Neural cell (in vitro differentiated cells): Measurements from ENCODE around the gene CHD6. TPM values are rescaled to one million over a fixed set of nuclear protein-coding genes. Genes with fewer than 3 reads are reported as not detected.

Experiments
- H2AFZ ChIP-seq: fragments of 200-600, 300-800 bp; sonication (generic), shearing (Covaris generic); 2 replicates; pipeline ENCODE4 v1.6.0; 2014; ENCODE audit warnings: low read depth, mild to moderate bottlenecking, antibody characterized with exemption, low read length, moderate library complexity
- H3F3A ChIP-seq: fragments of 200-600 bp; shearing (Covaris generic); 2 replicates; pipeline ENCODE4 v1.6.1; 2016; ENCODE audit warnings: mild to moderate bottlenecking, moderate library complexity, mixed read lengths, antibody characterized with exemption, low read length; ENCODE audit not compliant: insufficient read depth, poor library complexity, severe bottlenecking
- H3K27ac ChIP-seq: fragments of 200-600, 300-800 bp; sonication (generic), shearing (Covaris generic); 2 replicates; pipeline ENCODE4 v1.5.1; 2014; ENCODE audit warnings: mild to moderate bottlenecking, low read length, moderate library complexity
- H3K27me3 ChIP-seq: fragments of 300-800, 200-600 bp; sonication (generic), shearing (Covaris generic); 2 replicates; pipeline ENCODE4 v1.6.0; 2014; ENCODE audit warnings: mild to moderate bottlenecking, low read depth, low read length, moderate library complexity; ENCODE audit not compliant: insufficient read depth
- H3K36me3 ChIP-seq: fragments of 300-800, 200-600 bp; sonication (generic), shearing (Covaris generic); 2 replicates; pipeline ENCODE4 v1.5.1; 2014; ENCODE audit warnings: mild to moderate bottlenecking, antibody characterized with exemption, low read length, moderate library complexity; ENCODE audit not compliant: insufficient read depth
- H3K4me2 ChIP-seq: fragments of 300-800, 200-600 bp; sonication (generic), shearing (Covaris generic); 2 replicates; pipeline ENCODE4 v1.6.0; 2014; ENCODE audit warnings: mild to moderate bottlenecking, low read length
- H3K4me3 ChIP-seq: fragments of 300-800, 200-600 bp; sonication (generic), shearing (Covaris generic); 2 replicates; pipeline ENCODE4 v1.5.1; 2014; ENCODE audit warnings: mild to moderate bottlenecking, low read length, moderate library complexity
- H3K79me2 ChIP-seq: fragments of 200-600 bp; shearing (Covaris generic); replicated peaks from 2 replicates; pipeline ENCODE4 v1.6.0; 2014; ENCODE audit warnings: mild to moderate bottlenecking, low read length, moderate library complexity; ENCODE audit not compliant: insufficient read depth
- H3K9ac ChIP-seq: fragments of 300-800, 200-600 bp; sonication (generic), shearing (Covaris generic); 2 replicates; pipeline ENCODE4 v1.6.1; 2016; ENCODE audit warnings: mild to moderate bottlenecking, low read length, mixed read lengths
- H3K9me2 ChIP-seq: fragments of 200-600 bp; shearing (Covaris generic); 2 replicates; pipeline ENCODE4 v1.6.1; 2016; ENCODE audit warnings: mild to moderate bottlenecking, low read length, mixed read lengths; ENCODE audit not compliant: insufficient read depth
- H3K9me3 ChIP-seq: fragments of 200-600, 300-800 bp; sonication (generic), shearing (Covaris generic); 2 replicates; pipeline ENCODE4 v1.6.1; 2016; ENCODE audit warnings: mild to moderate bottlenecking, mixed run types, low read length, moderate library complexity, mixed read lengths
- H4K20me1 ChIP-seq: fragments of 200-600 bp; shearing (Covaris generic); 2 replicates; pipeline ENCODE4 v1.6.1; 2016; ENCODE audit warnings: mild to moderate bottlenecking, mixed run types; ENCODE audit not compliant: insufficient read depth
- EP300 ChIP-seq: fragments of 450-650 bp; conservative IDR thresholded peaks from 2 replicates; pipeline ENCODE4 v1.6.1; 2014; ENCODE audit warnings: antibody characterized with exemption, mild to moderate bottlenecking, moderate library complexity; ENCODE audit not compliant: poor library complexity, severe bottlenecking
- EZH2 ChIP-seq: fragments of 200-600, 300-800 bp; shearing (Covaris generic), sonication (generic); IDR thresholded peaks from 2 replicates; pipeline ENCODE4 v1.6.1; 2014; ENCODE audit warnings: antibody characterized with exemption, low read length, borderline replicate concordance, mild to moderate bottlenecking; ENCODE audit not compliant: insufficient read depth, poor library complexity, severe bottlenecking
- MXI1 ChIP-seq: fragments of 450-650 bp; conservative IDR thresholded peaks from 2 replicates; pipeline ENCODE4 v1.6.1; 2014; ENCODE audit warnings: antibody characterized with exemption, mild to moderate bottlenecking; ENCODE audit not compliant: poor library complexity, severe bottlenecking
- POLR2AphosphoS5 ChIP-seq: IDR thresholded peaks from 2 replicates; pipeline ENCODE4 v1.6.1; 2012
- RAD21 ChIP-seq: fragments of 450-650 bp; conservative IDR thresholded peaks from 2 replicates; pipeline ENCODE4 v1.6.1; 2014; ENCODE audit warnings: antibody characterized with exemption, mild to moderate bottlenecking, moderate library complexity
- SMC3 ChIP-seq: fragments of 450-650 bp; conservative IDR thresholded peaks from 2 replicates; pipeline ENCODE4 v1.6.1; 2014; ENCODE audit warnings: antibody characterized with exemption, mild to moderate bottlenecking, moderate library complexity; ENCODE audit not compliant: poor library complexity
- TAF1 ChIP-seq: IDR thresholded peaks from 2 replicates; pipeline ENCODE4 v1.6.1; 2012; ENCODE audit warnings: low read depth
- polyA plus RNA-seq: library from polyadenylated mRNA; depleted of rRNA; stranded (reverse); fragments of >200 nt; gene quantifications from 2 replicates; pipeline ENCODE4 v1.2.3, GENCODE V29; 2014
- TF ChIP-seq, protein P1 (sequence below): IDR thresholded peaks from 2 replicates; pipeline ENCODE4 v1.6.1; 2012; ENCODE audit warnings: borderline replicate concordance
- TF ChIP-seq, protein P2 (sequence below): fragments of 450-650 bp; IDR thresholded peaks from 2 replicates; pipeline ENCODE4 v1.5.1; 2014; ENCODE audit warnings: antibody characterized with exemption, mild to moderate bottlenecking, moderate library complexity; ENCODE audit not compliant: poor library complexity, severe bottlenecking

The CHD6 gene
- polyA plus RNA-seq, 1 donor from 2014 or later = 22.9 TPM

DNA sequence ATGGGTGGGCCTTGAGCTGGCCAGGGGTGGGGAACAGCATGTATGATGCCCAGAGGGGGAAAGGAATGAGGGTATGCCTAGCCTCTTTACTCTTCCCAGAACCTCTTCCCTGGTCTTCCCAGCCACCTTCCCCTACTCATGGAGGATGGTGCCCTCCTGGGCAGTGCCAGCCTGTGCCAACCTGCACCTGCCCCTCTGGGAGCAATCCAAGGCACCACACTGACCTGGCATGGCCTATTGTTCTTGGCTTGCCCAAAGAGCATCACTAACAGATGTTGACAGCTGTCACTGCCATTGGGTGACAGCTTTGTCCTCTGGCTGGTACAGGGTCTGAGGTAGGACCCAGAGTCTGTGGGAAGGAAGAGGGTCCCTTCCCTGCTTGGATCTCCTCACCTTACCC, 264.6 kb downstream of the CHD6 start:
- H3K9ac ChIP-seq = no peak overlapping the region
- no peaks in the 10 kb centered on the region for H3F3A ChIP-seq
- no peaks in the 10 kb centered on the region for H4K20me1 ChIP-seq
- H3K9me2 ChIP-seq = no peaks in the 10 kb centered on the region
- no peak overlapping the region for H3K4me3 ChIP-seq
- H3K36me3 ChIP-seq = no peaks in the 10 kb centered on the region
- TF ChIP-seq RAD21 (no peak), SMC3 (no peak), MXI1 (no peak), EP300 (no peak), POLR2AphosphoS5 (no peak), TAF1 (no peak), EZH2 (no peak)
- TF ChIP-seq, protein P1, sequence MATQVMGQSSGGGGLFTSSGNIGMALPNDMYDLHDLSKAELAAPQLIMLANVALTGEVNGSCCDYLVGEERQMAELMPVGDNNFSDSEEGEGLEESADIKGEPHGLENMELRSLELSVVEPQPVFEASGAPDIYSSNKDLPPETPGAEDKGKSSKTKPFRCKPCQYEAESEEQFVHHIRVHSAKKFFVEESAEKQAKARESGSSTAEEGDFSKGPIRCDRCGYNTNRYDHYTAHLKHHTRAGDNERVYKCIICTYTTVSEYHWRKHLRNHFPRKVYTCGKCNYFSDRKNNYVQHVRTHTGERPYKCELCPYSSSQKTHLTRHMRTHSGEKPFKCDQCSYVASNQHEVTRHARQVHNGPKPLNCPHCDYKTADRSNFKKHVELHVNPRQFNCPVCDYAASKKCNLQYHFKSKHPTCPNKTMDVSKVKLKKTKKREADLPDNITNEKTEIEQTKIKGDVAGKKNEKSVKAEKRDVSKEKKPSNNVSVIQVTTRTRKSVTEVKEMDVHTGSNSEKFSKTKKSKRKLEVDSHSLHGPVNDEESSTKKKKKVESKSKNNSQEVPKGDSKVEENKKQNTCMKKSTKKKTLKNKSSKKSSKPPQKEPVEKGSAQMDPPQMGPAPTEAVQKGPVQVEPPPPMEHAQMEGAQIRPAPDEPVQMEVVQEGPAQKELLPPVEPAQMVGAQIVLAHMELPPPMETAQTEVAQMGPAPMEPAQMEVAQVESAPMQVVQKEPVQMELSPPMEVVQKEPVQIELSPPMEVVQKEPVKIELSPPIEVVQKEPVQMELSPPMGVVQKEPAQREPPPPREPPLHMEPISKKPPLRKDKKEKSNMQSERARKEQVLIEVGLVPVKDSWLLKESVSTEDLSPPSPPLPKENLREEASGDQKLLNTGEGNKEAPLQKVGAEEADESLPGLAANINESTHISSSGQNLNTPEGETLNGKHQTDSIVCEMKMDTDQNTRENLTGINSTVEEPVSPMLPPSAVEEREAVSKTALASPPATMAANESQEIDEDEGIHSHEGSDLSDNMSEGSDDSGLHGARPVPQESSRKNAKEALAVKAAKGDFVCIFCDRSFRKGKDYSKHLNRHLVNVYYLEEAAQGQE = no peak
- TF ChIP-seq, protein P2, sequence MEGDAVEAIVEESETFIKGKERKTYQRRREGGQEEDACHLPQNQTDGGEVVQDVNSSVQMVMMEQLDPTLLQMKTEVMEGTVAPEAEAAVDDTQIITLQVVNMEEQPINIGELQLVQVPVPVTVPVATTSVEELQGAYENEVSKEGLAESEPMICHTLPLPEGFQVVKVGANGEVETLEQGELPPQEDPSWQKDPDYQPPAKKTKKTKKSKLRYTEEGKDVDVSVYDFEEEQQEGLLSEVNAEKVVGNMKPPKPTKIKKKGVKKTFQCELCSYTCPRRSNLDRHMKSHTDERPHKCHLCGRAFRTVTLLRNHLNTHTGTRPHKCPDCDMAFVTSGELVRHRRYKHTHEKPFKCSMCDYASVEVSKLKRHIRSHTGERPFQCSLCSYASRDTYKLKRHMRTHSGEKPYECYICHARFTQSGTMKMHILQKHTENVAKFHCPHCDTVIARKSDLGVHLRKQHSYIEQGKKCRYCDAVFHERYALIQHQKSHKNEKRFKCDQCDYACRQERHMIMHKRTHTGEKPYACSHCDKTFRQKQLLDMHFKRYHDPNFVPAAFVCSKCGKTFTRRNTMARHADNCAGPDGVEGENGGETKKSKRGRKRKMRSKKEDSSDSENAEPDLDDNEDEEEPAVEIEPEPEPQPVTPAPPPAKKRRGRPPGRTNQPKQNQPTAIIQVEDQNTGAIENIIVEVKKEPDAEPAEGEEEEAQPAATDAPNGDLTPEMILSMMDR = no peak
- H3K27me3 ChIP-seq = no peaks in the 10 kb centered on the region
- H2AFZ ChIP-seq = no peak overlapping the region
- H3K27ac ChIP-seq = no peak overlapping the region
- H3K9me3 ChIP-seq = no peaks in the 10 kb centered on the region
- H3K4me2 ChIP-seq = no peak overlapping the region
- no peaks in the 10 kb centered on the region for H3K79me2 ChIP-seq

DNA sequence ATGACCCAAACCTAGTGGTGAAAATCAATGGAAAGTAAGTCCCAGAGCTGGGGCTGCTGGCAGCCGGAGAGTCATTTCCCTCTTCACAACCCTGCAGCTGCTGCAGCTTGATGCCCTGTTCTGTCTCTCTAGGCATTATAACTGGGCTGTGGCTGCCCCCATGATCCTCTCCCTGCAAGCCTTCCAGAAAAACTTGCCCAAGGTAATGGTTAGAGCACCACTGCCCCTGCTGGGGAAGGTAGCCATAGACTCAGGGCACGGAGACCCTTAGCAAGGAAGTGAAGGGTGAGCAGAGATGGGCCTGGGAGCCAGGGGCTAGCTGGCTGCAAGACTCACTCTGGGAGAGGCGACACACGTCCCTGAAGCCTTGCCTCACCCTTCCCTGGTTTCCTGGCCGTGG, 265.5 kb downstream of the CHD6 start:
- H3K9me3 ChIP-seq = no peaks in the 10 kb centered on the region
- H3F3A ChIP-seq = no peaks in the 10 kb centered on the region
- H3K79me2 ChIP-seq = no peaks in the 10 kb centered on the region
- no peak overlapping the region for H3K4me2 ChIP-seq
- H3K4me3 ChIP-seq = no peak overlapping the region
- no peaks in the 10 kb centered on the region for H4K20me1 ChIP-seq
- H3K27me3 ChIP-seq = no peaks in the 10 kb centered on the region
- no peaks in the 10 kb centered on the region for H3K36me3 ChIP-seq
- H3K27ac ChIP-seq = no peak overlapping the region
- no peak overlapping the region for H3K9ac ChIP-seq
- no peaks in the 10 kb centered on the region for H3K9me2 ChIP-seq
- H2AFZ ChIP-seq = no peak overlapping the region
- TF ChIP-seq SMC3 (no peak), EP300 (no peak), EZH2 (no peak)

DNA sequence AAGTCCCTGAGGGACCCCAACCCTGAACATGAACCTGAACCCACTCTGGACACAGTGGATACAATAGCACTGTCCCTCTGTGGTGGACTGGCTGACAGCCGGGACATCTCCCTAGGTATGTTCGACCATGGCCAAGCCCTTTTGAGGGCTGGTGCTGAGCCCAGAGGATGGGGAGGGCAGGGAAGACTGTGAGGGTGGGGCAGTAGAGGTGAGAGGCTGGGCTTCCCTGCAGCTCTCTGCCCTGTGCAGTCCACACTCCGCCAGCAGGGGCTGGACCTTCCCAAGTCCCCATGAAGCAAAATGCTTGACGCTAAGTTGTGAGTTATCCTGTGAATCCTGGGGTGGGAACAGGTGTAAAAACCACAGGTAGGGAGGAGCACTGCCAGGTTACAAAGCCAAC, 266.1 kb downstream of the CHD6 start:
- Histone ChIP-seq H3K4me3 (no peak overlapping the region), H4K20me1 (no peaks in the 10 kb centered on the region), H3F3A (no peaks in the 10 kb centered on the region), H3K36me3 (no peaks in the 10 kb centered on the region), H2AFZ (no peak overlapping the region), H3K9ac (no peak overlapping the region), H3K9me2 (no peaks in the 10 kb centered on the region), H3K27ac (no peak overlapping the region), H3K79me2 (no peaks in the 10 kb centered on the region), H3K9me3 (no peaks in the 10 kb centered on the region), H3K27me3 (no peaks in the 10 kb centered on the region), H3K4me2 (no peak overlapping the region)
- TF ChIP-seq POLR2AphosphoS5 (no peak), MXI1 (no peak), TAF1 (no peak), RAD21 (no peak)
- TF ChIP-seq, protein P2 = no peak
